Effector CD4-positive, alpha-beta T cell (primary cell): ENCODE results near the gene KCNN4.
A peak's percentile ranks its signal among the peaks of the same experiment; 100 is the strongest.
"Not testable (repeated sequence)": the region's sequence is repeated elsewhere in the genome, so short reads cannot be mapped to it uniquely, and the experiment has no call there.

Experiments
- DNase-seq: peaks from one replicate; pipeline ENCODE4 v3.0.0-alpha.2; 2020

KCNN4 gene

GRCh38 chr19:43798546-43799409 is 18.0 kb upstream of the KCNN4 start:
- peak; percentile 30 for DNase-seq

- no peak for DNase-seq
Measured at GRCh38 chr19:43798026-43798545, 17.3 kb upstream of the KCNN4 start.

GRCh38 chr19:43797556-43797955 is 16.8 kb upstream of the KCNN4 start:
- no peak for DNase-seq

GRCh38 chr19:43797118-43797517 is 16.3 kb upstream of the KCNN4 start:
- no peak for DNase-seq

GRCh38 chr19:43790587-43790986 is 9.8 kb upstream of the KCNN4 start:
- no peak for DNase-seq

- DNase-seq, result no peak
Measured at GRCh38 chr19:43789029-43789428, 8.3 kb upstream of the KCNN4 start.

GRCh38 chr19:43786665-43787064 is 5.9 kb upstream of the KCNN4 start:
- DNase-seq, result no peak

GRCh38 chr19:43784981-43785808 is 4.4 kb upstream of the KCNN4 start:
- DNase-seq, result peak; percentile 39

- DNase-seq, result peak; percentile 43
Measured at GRCh38 chr19:43784241-43784980, 3.6 kb upstream of the KCNN4 start.

GRCh38 chr19:43783636-43784035 is 2.9 kb upstream of the KCNN4 start:
- no peak for DNase-seq

GRCh38 chr19:43782689-43783231 is 2.0 kb upstream of the KCNN4 start:
- DNase-seq, result no peak

GRCh38 chr19:43782311-43782660 is 1.5 kb upstream of the KCNN4 start:
- no peak for DNase-seq

- DNase-seq, result no peak
Measured at GRCh38 chr19:43781630-43782310, 997 bp upstream of the KCNN4 start.

GRCh38 chr19:43779820-43780219 is 953 bp downstream of the KCNN4 start:
- no peak for DNase-seq

- no peak for DNase-seq
Measured at GRCh38 chr19:43779147-43779819, 1.5 kb downstream of the KCNN4 start.

- DNase-seq, result no peak
Measured at GRCh38 chr19:43778651-43779050, 2.1 kb downstream of the KCNN4 start.

- peak; percentile 33 for DNase-seq
Measured at GRCh38 chr19:43777163-43777695, 3.5 kb downstream of the KCNN4 start.

GRCh38 chr19:43776286-43776685 is 4.5 kb downstream of the KCNN4 start:
- no peak for DNase-seq

- no peak for DNase-seq
Measured at GRCh38 chr19:43775299-43775890, 5.4 kb downstream of the KCNN4 start.

- DNase-seq, result not testable (repeated sequence)
Measured at GRCh38 chr19:43774940-43775258, 5.9 kb downstream of the KCNN4 start.
